HTR-8/SVneo (cell line): ENCODE results near the gene ZGLP1.
A peak's percentile ranks its signal among the peaks of the same experiment; 100 is the strongest.
"Not testable (repeated sequence)": the region's sequence is repeated elsewhere in the genome, so short reads cannot be mapped to it uniquely, and the experiment has no call there.

Experiments
- DNase-seq: peaks from one replicate; pipeline ENCODE4 v3.0.0; 2011; ENCODE audit warnings: low spot score, mixed read lengths; ENCODE audit not compliant: insufficient read length
- FAIRE-seq: peaks from 2 replicates; lab custom pipeline; 2011; peaks lifted over from hg19 to GRCh38; lab: Jason Lieb, UNC

Gene ZGLP1

DNA sequence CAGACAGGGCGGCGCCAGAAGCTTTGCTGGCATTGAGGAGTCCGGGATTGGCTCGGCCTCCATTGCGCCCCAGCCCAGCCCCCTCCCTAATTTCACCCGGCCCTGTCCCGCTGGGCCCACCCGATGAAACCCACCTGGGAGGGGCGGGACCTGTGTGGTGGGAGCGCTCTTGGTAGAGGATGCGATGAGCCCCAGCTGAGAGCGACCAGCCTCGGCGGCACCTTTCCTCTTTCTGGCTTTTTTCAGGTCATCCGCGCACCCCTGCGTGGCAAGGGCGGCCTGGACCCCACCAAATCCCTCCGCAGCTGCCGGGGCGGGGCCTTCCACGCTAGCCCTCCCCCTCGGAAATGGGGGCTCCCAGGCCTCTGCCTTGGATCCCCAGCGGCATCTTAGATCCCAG is at the start of gene ZGLP1:
ZGLP1 (minus strand) TSS at position 393 of the 400 bp plus-strand sequence.
- no peak for FAIRE-seq
- no peak for DNase-seq

DNA sequence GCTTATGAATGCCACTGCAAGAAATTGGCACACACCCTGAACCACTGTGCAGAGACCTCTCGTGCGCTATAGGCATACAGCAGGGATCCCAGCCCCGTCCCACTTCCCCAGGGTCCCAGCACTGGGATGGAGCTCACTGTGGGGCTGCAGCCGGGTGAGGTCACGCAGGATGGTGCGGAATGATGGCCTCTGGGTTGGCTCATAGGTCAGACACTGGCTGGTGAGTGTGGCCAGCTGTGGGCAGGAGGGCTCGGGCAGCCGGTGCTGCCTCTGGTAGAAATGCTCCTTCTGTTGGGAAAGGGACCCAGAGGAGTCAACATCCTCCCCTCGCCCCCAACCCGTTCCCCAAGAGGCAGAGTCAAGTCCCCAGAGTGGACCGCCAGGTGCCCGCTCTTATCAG is 46.8 kb upstream of the ZGLP1 start:
- DNase-seq, result no peak
- FAIRE-seq, result no peak

DNA sequence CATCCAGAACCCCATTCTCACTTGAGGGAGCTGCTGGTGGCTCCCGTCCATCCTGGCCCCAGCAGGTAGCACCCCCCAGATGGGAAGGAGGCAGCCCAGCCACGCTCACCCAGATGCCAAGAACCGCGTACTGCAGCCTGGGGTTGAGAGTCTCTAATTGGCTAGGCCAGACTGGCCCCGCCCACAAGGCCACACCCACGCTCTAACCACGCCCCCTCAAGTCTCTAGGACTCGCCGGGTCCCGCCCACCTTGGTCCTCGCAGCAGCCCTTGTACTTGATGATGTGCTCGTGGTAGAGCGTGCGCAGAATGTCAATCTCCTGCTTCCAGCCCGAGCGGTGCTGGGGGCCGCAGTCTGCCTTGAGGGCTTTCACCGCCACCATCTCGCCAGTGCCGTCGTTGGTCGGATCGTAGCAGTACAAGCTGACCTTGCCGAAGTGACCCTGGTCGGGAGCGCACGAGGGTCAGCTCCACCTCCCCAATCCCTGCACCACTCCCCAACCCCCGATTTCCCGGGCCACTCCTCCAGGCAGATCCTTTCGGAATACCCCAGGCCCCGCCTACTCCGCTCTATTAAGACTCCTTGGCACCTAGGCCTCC is 44.3 kb upstream of the ZGLP1 start:
- DNase-seq (no peak), FAIRE-seq (no peak)

DNA sequence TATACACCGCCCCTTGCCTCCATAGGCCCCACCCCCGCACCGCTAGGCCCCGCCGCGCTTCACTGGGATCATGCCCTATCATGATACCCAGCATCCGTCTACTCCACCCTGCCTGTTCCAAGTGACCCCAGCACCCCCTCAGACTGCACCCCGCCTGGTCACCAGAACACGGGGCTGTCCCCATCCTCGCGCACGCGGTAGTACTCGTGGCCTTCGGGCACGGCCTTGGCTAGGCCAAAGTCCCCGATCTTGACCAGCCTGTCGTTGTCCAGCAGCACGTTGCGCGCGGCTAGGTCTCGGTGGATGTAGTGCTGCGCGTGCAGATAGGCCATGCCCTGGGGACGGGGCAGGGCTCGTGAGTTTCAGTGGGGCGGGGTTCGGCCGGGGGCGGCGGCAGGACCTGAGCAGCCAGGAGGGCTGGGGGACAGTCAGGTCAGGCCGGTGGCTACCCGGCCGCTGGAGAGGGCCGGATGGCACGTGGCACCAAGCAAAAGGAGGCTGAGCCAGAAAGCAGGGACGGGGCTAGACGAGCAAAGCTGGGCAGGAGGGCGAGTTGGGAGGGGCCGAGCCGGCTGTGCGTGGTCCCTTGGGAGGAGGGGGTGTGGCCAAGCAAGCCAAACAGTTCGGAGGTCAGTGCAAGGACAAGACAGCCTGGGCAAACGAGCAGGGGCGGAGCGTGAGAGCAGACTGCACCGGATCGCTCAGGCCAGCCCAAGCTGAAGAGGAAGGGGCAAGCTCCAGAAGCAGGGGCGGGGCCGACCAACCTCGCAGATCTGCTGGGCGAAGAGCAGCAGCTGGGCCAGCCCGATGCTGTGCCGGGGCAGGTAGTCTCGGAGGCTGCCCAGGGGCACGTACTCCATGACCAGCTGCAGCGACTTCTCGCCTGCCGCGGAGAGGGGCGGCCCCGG is 43.4 kb upstream of the ZGLP1 start:
- FAIRE-seq (peak; percentile 54), DNase-seq (no peak)

DNA sequence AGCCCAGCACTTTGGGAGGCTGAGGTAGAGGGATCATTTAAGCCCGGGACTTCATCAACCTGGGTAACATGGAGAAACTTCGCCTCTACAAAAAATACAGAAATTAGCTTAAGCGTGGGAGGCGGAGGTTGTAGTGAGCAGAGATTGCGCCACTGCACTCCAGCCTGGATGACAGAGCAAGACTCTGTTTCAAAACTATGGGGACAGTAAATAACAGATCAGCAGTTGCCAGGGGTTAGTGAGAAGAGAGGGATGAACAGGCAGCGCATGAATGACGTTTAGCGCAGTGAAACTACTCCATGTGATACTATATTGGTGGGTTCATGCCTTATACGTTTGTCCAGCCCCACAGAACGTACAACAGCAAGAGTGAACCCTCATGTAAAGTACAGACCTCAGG is 36.9 kb upstream of the ZGLP1 start:
- no peak for DNase-seq
- no peak for FAIRE-seq

DNA sequence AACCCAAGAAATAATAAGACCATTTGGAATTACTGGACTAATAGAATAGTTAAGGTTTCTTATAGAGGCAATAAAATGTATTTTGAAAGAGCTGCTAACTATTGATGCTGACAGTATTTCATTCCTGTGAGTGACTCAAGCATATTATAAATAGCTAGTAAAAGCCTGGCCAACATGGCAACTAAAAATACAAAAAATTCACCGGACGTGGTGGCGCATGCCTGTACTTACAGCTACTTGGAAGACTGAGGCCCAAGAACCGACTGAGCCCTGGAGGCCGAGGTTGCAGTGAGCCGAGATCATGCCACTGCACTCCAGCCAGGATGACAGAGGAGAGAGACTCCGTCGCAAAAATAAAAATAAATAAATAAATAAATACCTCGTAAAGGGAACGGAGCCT is 35.2 kb upstream of the ZGLP1 start:
- no peak for FAIRE-seq
- no peak for DNase-seq

DNA sequence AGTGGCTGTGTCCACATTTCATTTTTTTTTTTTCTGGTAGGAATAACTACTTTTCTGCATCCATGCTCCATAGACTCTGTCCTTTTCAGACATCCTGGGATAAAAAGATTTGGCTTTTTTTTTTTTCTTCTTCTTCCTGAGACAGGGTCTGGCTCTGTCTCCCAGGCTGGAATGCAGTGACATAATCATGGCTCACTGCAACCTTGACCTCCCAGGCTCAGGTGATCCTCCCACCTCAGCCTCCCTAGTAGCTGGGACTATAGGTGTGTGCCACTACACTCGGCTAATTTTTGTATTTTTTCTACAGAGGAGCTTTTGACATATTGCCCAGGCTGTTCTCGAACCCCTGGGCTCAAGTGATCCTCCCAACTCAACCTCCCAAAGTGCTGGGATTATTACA is 33.9 kb upstream of the ZGLP1 start:
- DNase-seq (no peak), FAIRE-seq (no peak)

DNA sequence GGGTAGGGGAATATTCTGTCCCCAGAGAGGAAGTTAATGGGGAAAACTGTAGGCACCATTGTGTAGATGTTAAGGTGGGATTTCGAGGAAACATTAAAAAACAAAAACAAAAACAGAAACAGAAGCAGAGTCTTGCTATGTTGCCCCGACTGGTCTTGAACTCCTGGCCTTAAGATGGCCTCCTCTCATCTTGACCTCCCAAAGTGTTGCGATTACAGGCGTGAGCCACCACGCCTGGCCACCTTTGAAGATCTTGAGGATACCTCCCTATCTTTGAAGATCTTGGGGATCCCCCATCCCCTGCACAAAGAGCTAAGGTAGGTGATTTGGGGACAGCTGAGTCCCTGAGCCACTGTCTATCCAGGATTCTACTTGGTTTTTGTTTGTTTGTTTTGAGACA is 30.4 kb upstream of the ZGLP1 start:
- no peak for DNase-seq
- FAIRE-seq, result no peak

DNA sequence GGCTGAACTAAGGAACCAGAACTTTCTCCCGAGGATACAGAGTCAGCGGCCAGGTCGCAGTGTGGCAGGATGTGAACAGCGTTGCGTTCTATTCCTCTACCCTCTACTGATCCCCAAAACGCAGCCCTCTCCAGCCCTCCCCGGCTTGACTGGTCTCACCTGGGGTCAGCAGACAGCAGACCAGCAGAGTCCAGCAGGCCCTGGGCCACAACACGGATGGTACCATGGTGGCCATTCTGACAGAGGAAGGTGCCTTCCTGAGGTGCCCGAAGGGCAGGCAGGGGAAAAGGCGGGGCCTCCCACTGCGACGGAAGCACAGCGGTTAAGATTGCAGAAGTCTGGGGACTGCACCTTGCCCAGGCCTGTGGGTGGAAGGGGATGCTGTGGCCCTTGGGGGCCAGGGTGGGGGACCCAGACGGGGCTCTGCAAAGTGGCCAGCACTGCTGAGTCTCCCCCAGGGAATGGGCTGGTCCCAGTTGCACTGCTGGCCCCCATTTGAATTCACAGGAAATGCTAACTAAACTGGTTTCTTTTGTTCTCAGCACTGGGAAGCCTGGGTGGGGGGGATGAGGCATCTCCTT is 29.9 kb upstream of the ZGLP1 start, which contains the start of gene ICAM3:
ICAM3 (minus strand) TSS at position 245 of the 581 bp plus-strand sequence; CDS start at position 235, 10 bp downstream.
- DNase-seq (no peak), FAIRE-seq (no peak)

DNA sequence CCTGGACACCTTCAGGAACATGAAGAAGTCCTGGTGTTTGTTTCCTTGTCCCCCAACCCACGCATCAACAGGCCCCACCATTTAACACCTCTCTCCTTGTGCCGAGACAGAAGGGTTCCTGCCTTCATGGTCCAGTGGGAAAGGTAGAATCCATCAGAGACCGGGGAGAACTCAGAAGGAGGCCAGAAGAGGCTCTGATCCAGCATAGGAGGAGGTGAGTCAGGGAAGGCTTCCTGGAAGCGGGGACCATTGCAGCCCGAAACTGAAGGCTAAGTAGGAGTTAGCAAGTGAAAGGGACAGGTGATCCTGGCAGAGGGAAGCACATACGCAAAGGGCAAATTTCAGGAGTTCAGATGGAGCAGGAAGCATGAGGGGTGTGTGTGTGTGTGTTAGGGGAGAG is 29.3 kb upstream of the ZGLP1 start:
- DNase-seq (no peak), FAIRE-seq (no peak)

DNA sequence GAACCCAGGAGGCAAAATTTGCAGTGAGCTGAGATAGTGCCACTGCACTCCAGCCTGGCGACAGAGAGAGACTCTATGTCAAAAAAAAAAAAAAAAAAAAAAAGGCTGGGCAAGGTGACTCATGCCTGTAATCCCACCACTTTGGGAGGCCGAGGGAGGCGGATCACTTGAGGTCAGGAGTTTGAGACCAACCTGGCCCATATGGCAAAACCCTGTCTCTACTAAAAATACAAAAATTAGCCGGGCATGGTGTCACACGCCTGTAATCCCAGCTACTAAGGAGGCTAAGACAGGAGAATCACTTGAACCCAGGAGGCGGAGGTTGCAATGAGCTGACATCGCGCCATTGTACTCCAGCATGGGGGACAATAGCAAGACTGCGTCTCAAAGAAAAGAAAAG is 27.1 kb upstream of the ZGLP1 start:
- DNase-seq, FAIRE-seq: not testable (repeated sequence)

DNA sequence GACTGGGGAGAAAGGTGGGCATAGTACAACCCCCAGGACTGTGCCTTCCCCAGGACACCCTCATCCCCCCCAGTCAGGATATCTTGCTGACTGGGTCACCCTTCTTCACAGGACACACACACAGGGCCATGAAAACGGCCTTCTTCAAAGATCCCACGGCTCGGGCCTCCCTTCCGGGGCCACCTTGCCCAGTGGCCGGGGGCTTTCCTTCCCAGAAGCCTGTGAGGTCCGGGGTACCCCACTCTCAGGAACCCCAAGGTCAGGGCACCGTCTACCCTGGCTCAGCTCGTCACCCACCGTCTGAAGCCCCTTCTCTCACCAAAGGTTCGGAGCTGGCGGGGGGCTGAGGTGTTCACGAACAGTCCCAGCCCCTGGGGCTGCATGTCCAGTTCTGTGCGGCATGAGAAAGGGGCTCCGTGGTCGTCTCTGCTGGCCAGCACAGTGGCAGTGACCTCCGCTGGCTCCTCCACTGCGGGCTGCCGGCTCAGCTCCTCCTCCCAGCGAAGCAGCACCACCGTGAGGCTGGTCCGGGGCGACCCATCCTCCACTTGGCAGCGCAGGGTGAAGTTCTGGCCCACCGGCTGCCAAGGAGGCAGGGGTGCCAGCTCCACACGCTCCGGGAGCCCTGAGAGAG is 25.9 kb upstream of the ZGLP1 start:
- DNase-seq (no peak), FAIRE-seq (no peak)

DNA sequence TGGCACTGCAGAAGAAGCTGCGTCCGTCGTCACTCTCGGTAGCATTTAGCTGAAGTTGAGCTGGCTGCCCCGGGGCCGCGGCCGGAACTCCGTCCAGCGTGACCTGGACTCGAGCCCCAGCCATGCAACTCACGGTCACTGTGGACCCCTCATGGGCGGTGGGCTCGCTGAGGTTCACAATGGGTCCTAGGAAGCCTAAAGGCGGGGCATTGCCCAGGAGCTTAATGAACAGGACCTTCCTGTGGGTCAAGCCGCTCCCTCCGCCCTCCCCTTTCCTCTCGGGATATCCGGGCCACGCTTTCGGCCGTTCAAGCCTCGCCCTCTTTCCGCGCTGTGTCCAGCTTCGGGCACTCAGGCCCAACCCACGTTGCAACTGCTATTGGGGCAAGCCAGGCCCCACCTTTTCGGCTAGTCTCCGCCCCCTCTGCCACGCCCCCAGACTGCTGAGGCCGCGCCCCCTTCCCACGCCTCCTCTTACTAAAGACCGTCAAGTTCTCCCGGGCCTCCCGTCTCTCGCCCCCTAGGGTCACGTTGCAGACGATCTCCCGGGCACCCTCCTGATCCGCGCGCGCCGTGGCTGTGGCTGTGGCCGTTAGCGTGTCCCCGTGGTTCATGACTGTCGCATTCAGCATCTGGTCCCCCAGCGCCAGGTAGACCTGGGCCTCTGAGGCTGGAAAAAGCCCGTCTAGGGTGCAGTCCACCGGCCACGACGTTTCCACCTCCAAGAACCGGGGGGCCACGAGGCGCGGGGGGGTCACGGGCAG is 25.2 kb upstream of the ZGLP1 start:
- FAIRE-seq (peak; percentile 95), DNase-seq (peak; percentile 92)

DNA sequence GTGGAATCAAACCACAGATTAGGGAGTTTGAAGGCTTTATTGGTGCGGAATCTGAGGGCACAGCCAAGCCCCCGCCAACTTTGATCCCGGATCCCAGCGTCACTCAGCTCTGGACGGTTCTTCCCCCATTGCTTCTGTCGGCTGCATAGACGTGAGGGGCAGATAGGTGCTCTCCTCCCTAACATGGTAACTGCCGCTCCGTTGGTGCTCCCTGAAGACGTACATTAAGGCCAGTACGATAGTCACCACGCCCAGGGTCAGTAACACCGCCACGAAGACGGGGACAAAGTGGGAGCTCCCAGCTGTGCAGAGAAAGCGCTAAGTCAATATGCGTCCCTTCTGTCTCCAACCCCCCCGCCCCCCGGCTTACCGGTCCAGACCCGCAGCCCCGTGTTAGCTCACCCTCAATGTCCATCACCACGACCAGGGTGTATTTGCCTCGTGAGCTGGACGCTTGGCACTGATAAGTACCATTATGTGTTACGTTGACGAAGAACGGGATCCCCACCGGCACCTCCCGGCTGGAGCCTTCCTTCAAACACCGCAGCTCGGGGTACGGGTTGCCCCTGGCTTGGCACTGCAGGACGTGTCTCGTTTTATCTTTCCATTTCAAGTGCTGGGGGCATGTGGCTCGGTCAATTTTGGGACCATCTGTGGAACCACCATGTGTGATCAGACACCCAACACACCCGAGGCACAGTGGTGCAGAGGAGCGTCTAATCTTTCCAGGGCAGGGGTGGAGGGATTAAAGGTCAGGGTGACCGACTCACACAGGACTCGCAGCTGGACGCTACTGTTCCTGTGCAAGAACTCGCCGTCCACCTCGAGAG is 24.4 kb upstream of the ZGLP1 start:
- FAIRE-seq (no peak), DNase-seq (no peak)

DNA sequence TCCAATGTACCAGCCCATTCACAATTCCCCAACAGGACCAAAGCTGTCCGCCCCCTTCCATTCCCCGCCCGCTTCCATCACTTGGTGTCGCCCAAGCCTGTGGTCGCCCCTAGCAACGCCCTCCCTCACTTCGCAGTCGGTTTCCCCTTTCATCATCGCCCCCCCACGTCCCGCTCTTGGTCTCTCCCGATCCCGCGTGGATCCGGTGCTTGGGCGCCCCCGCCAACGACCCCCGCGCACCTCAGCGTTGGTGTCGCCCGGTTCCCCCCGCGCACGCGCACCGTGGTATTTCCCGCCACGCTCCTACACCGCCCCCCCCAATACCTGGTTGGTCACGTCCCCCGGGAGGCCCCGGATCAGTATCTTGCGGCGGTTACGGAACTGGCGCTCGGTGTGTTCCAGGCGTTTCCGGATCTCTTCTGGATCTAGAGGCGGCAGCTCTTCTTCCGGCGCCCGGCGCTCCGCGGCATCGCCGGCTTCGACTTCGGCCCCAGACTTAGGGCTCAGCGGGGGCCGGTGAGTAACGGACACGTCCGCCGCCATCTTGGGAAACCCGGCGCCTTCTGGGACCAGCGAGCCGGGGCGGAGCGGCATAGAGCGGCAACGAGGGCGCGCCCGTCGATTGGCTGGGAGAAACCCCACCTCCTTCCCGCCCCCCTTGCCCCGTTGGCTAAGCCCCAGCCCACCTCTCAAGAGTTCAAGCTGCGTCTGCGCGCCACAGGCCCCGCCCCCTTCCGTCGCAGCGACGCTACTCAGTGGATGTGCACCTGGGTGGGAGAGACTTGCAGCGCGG is 23.5 kb upstream of the ZGLP1 start, which contains the start of gene RAVER1:
RAVER1 (minus strand) TSS at position 565 of the 793 bp plus-strand sequence; CDS start at position 543, 22 bp downstream.
- FAIRE-seq (peak; percentile 99), DNase-seq (peak; percentile 99)

DNA sequence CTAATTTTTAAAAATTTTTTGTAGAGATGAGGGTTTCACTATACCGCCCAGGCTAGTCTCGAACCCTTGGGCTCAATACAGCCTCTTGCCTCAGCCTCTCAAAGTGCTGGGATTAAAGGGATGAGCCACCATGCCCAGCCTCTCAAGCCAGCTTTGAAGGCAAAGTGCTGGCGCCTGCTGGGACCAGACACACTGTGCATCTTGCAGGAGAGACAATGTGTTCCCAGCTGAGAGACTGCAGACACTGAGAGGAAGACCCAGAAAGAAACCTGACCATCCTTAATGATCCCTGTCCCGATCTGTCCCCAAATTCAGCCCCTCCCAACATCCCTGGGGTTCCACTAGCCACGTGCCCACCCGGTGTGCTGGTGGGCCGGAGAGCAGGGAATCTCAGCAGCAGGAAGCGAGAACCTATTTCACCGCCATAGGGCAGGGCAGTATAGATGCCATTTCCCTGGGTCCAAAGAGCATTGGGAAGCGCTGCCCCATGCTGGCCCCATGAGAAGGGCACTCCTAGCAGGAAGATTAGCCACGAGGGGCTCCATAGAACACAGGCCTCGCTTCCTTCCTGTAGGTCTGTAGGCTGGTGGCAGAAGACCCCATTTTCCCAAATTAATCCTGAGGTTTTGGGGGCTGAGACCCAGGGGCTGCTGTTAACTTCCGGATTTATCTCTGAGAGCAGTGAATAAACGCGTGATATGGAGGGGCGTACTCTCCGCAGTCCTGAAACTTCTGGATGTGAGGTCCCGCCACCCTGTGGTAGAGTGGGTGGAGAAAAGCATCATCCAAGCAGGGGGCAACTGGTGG is 22.7 kb upstream of the ZGLP1 start:
- FAIRE-seq (no peak), DNase-seq (no peak)

DNA sequence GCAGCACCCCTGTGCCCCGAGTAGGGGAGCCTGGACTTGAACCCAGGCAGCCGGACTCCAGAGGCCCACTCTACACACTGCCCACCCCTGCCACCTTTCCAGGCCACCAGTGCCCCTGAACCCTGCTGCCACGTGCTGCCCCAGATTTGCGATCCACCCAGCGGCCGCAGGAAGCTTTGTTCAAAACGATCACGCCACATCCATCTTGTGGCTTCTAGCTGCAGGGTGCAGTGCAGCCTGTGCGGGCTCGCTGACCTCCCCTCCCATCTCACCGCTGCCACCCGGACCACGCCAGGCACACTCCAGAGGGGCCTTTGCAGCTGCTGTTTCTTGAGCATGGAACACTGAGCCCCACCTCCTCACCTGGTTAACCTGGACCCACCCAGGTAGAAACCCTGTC is 19.9 kb upstream of the ZGLP1 start:
- FAIRE-seq (no peak), DNase-seq (no peak)
